Activated naive CD4-positive, alpha-beta T cell treated with anti-CD3 and anti-CD28 coated beads, Interleukin-2, amount 10 ng/mL, durations not matched to agents 7 days and 5 days (primary cell): ENCODE data around the gene KCNAB2.
A peak's percentile ranks its signal among the peaks of the same experiment; 100 is the strongest.

Experiments
- CTCF ChIA-PET: fragments of 350-600 bp; sonication (Branson Sonifier 250); formaldehyde crosslinking; loops from one replicate; lab custom pipeline; 2021; ENCODE audit warnings: antibody characterized with exemption; lab: Charles Lee
- DNase-seq: peaks from one replicate; pipeline ENCODE4 v3.0.0-alpha.2; 2020
- H3K27ac Mint-ChIP-seq: one replicate; pipeline ENCODE4 v1.8.0; 2021; ENCODE audit warnings: mild to moderate bottlenecking, moderate library complexity, mixed read lengths
- H3K27me3 Mint-ChIP-seq: one replicate; pipeline ENCODE4 v1.8.0; 2021; ENCODE audit warnings: mild to moderate bottlenecking, mixed read lengths
- H3K36me3 Mint-ChIP-seq: one replicate; pipeline ENCODE4 v1.8.0; 2021; ENCODE audit warnings: mixed read lengths
- H3K4me1 Mint-ChIP-seq: one replicate; pipeline ENCODE4 v1.8.0; 2021; ENCODE audit warnings: mixed read lengths
- H3K4me3 Mint-ChIP-seq: one replicate; pipeline ENCODE4 v1.8.0; 2021; ENCODE audit warnings: mild to moderate bottlenecking, moderate library complexity, mixed read lengths
- H3K9me3 Mint-ChIP-seq: one replicate; pipeline ENCODE4 v1.8.0; 2021; ENCODE audit warnings: mixed read lengths

KCNAB2 gene

GRCh38 chr1:6090996-6091822 is 45.5 kb downstream of the KCNAB2 start:
- Mint-ChIP-seq H3K27me3 (no peaks in the 10 kb centered on the region), H3K36me3 (peaks cover 35% of the 10 kb centered on the region), H3K4me1 (no peaks in the 10 kb centered on the region), H3K4me3 (no peak overlapping the region), H3K9me3 (no peaks in the 10 kb centered on the region), H3K27ac (no peak overlapping the region)
- CTCF ChIA-PET: no interaction called here
- no peak for DNase-seq

- Mint-ChIP-seq H3K4me3 (no peak overlapping the region), H3K9me3 (no peaks in the 10 kb centered on the region), H3K27me3 (no peaks in the 10 kb centered on the region), H3K27ac (no peak overlapping the region), H3K36me3 (peaks cover 32% of the 10 kb centered on the region), H3K4me1 (no peaks in the 10 kb centered on the region)
- DNase-seq: no peak
- CTCF ChIA-PET: no interaction called here
Measured at GRCh38 chr1:6091823-6092109, 46.1 kb downstream of the KCNAB2 start.

DNA sequence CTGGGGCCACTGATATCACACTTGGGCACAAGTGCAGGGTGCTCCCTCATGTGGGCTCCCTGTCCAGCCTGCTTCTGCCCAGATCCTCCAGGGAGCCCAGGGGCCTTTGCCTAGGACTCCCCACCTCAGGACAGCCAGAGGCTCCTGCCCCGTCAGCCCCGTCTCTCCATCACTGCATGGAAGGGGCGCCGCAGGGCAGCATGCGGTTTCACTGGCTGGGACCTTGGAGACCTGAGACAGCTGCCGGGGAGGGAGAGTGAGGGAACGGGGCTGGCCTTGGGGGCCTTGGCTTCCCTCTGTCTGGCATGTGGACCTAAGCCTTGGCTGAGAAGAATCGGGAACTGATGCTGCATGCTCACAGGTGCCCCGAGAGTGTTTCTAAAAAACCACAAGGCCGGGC is 46.5 kb downstream of the KCNAB2 start:
- H3K36me3 Mint-ChIP-seq: peaks cover 29% of the 10 kb centered on the region
- H3K4me1 Mint-ChIP-seq: no peaks in the 10 kb centered on the region
- no peaks in the 10 kb centered on the region for H3K27me3 Mint-ChIP-seq
- H3K9me3 Mint-ChIP-seq: no peaks in the 10 kb centered on the region
- H3K27ac Mint-ChIP-seq: no peak overlapping the region
- CTCF ChIA-PET: no interaction called here
- H3K4me3 Mint-ChIP-seq: no peak overlapping the region
- no peak for DNase-seq

DNA sequence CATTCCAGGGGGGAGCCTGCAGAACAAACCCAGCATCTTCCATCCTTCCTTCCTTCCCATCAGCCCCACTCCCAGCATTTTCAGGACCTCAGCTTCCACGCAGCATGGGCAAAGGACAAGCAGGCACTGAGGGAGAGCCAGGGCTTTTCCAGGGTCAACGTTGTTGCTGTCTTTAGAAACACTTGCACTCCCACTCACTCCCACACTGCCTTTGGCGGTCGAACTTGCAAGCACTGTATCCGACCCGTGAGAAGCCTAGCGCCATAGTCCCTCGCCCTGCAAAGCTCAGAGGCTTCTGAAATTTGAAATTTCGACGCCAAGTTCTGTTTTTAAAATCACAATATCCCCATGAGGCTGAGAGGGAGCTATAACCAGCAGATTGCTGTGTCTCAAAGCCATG is 47.4 kb downstream of the KCNAB2 start:
- no peak for DNase-seq
- Mint-ChIP-seq H3K4me1 (no peaks in the 10 kb centered on the region), H3K36me3 (peaks cover 34% of the 10 kb centered on the region), H3K4me3 (no peak overlapping the region), H3K27ac (no peak overlapping the region), H3K27me3 (no peaks in the 10 kb centered on the region), H3K9me3 (no peaks in the 10 kb centered on the region)
- CTCF ChIA-PET: no interaction called here

- DNase-seq: no peak
- H3K9me3 Mint-ChIP-seq: no peaks in the 10 kb centered on the region
- H3K4me3 Mint-ChIP-seq: no peak overlapping the region
- CTCF ChIA-PET: no interaction called here
- H3K27me3 Mint-ChIP-seq: no peaks in the 10 kb centered on the region
- peak overlapping the region; percentile 6 for H3K27ac Mint-ChIP-seq
- H3K4me1 Mint-ChIP-seq: no peaks in the 10 kb centered on the region
- H3K36me3 Mint-ChIP-seq: peaks cover 39% of the 10 kb centered on the region
Measured at GRCh38 chr1:6093611-6094010, 47.9 kb downstream of the KCNAB2 start.

DNA sequence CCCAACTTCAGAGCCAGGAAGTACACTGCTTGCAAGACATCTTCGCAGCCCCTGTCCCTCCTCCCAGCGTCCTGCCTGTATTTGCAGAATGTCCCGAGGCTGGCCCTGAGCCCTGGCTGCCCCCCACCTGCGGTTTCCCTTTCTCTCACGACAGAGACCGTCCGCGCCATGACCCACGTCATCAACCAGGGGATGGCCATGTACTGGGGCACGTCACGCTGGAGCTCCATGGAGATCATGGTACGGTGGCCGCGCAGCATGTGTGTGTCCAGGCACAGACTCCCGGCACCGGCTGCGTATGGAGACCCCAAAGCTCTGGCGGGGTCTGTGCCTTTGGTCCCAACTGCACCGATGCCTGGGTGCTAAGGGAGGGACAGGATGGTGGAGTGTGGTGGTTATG is 48.6 kb downstream of the KCNAB2 start:
- Mint-ChIP-seq H3K27me3 (no peaks in the 10 kb centered on the region), H3K4me1 (no peaks in the 10 kb centered on the region), H3K27ac (peak overlapping the region; percentile 6), H3K4me3 (no peak overlapping the region), H3K9me3 (no peaks in the 10 kb centered on the region), H3K36me3 (peaks cover 40% of the 10 kb centered on the region)
- CTCF ChIA-PET: no interaction called here
- no peak for DNase-seq

- DNase-seq: no peak
- H3K4me1 Mint-ChIP-seq: no peaks in the 10 kb centered on the region
- CTCF ChIA-PET: no interaction called here
- no peak overlapping the region for H3K27ac Mint-ChIP-seq
- no peaks in the 10 kb centered on the region for H3K9me3 Mint-ChIP-seq
- no peaks in the 10 kb centered on the region for H3K27me3 Mint-ChIP-seq
- H3K36me3 Mint-ChIP-seq: peaks cover 39% of the 10 kb centered on the region
- no peak overlapping the region for H3K4me3 Mint-ChIP-seq
Measured at GRCh38 chr1:6094801-6095505, 49.3 kb downstream of the KCNAB2 start.

DNA sequence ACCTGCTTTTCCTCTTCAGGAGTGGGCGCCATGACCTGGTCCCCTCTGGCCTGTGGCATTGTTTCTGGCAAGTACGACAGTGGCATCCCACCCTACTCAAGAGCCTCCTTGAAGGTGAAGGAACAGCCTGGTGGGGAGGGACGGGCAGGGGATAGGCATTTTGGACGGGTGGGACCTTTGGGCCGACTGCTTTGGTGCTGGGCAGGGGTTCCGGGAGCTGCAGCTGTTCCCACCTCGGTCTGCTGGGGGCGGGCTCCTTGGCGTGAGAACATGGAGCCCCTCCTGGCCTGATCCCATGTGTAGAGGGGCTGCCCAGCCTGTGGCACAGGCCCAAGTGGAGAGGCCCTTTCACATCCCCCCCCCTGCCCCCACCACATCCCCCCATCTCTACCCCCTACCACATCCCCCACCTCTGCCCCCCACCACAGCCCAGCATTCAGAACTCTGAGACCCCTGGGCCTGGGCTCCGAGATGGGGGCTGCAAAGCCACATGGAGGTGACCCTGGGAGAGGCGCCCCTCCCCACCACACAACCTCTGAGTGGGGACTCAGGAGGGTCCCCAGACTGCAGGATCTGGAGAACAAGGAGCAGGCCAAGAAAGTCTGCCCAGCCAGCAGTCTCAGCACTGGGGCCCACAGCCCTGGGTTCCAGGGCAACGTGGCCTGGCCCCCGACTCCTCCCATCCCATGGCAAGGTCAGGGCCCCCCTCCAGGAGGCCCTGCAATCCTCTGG is 50.0 kb downstream of the KCNAB2 start:
- H3K4me1 Mint-ChIP-seq: no peaks in the 10 kb centered on the region
- DNase-seq: no peak
- CTCF ChIA-PET: no interaction called here
- no peaks in the 10 kb centered on the region for H3K9me3 Mint-ChIP-seq
- H3K27me3 Mint-ChIP-seq: no peaks in the 10 kb centered on the region
- H3K36me3 Mint-ChIP-seq: peaks cover 38% of the 10 kb centered on the region
- no peak overlapping the region for H3K27ac Mint-ChIP-seq
- H3K4me3 Mint-ChIP-seq: no peak overlapping the region

- Mint-ChIP-seq H3K4me3 (no peak overlapping the region), H3K9me3 (no peaks in the 10 kb centered on the region), H3K27ac (no peak overlapping the region), H3K27me3 (peaks cover 4% of the 10 kb centered on the region), H3K4me1 (no peaks in the 10 kb centered on the region), H3K36me3 (peaks cover 32% of the 10 kb centered on the region)
- DNase-seq: no peak
- CTCF ChIA-PET: no interaction called here
Measured at GRCh38 chr1:6096243-6097116, 50.8 kb downstream of the KCNAB2 start.

- Mint-ChIP-seq H3K4me1 (no peaks in the 10 kb centered on the region), H3K27me3 (peaks cover 4% of the 10 kb centered on the region), H3K27ac (no peak overlapping the region), H3K4me3 (no peak overlapping the region), H3K36me3 (peaks cover 29% of the 10 kb centered on the region), H3K9me3 (no peaks in the 10 kb centered on the region)
- no peak for DNase-seq
- CTCF ChIA-PET: no interaction called here
Measured at GRCh38 chr1:6097117-6097595, 51.5 kb downstream of the KCNAB2 start.

GRCh38 chr1:6097824-6098223 is 52.1 kb downstream of the KCNAB2 start:
- H3K27me3 Mint-ChIP-seq: peaks cover 9% of the 10 kb centered on the region
- DNase-seq: no peak

GRCh38 chr1:6098303-6099215 is 52.9 kb downstream of the KCNAB2 start:
- no peaks in the 10 kb centered on the region for H3K9me3 Mint-ChIP-seq
- CTCF ChIA-PET: no interaction called here
- peaks cover 10% of the 10 kb centered on the region for H3K27me3 Mint-ChIP-seq
- no peak overlapping the region for H3K4me3 Mint-ChIP-seq
- peak overlapping the region; percentile 34 for H3K27ac Mint-ChIP-seq
- no peak for DNase-seq
- no peaks in the 10 kb centered on the region for H3K4me1 Mint-ChIP-seq
- peaks cover 29% of the 10 kb centered on the region for H3K36me3 Mint-ChIP-seq

More at GRCh38 chr1:6097824-6098223, 52.1 kb downstream of the KCNAB2 start:
- Mint-ChIP-seq H3K4me3 (no peak overlapping the region), H3K9me3 (no peaks in the 10 kb centered on the region), H3K36me3 (peaks cover 29% of the 10 kb centered on the region), H3K4me1 (no peaks in the 10 kb centered on the region), H3K27ac (no peak overlapping the region)
- CTCF ChIA-PET: no interaction called here

- H3K27me3 Mint-ChIP-seq: peaks cover 10% of the 10 kb centered on the region
- no peak overlapping the region for H3K27ac Mint-ChIP-seq
- CTCF ChIA-PET: no interaction called here
- peaks cover 22% of the 10 kb centered on the region for H3K36me3 Mint-ChIP-seq
- H3K4me1 Mint-ChIP-seq: no peaks in the 10 kb centered on the region
- no peaks in the 10 kb centered on the region for H3K9me3 Mint-ChIP-seq
- H3K4me3 Mint-ChIP-seq: no peak overlapping the region
- no peak for DNase-seq
Measured at GRCh38 chr1:6099297-6099696, 53.6 kb downstream of the KCNAB2 start.
